GM15510 (cell line): ENCODE results near the gene GPR17.

Experiments
- POLR2A ChIP-seq: IDR thresholded peaks from 3 replicates; pipeline ENCODE4 v1.6.1; 2011; ENCODE audit warnings: borderline replicate concordance; ENCODE audit not compliant: insufficient read length; ENCODE audit errors: extremely low read depth

The GPR17 gene

GRCh38 chr2:127650041-127650784 lies 4.3 kb downstream of the GPR17 start:
- no peak for TF ChIP-seq POLR2A

DNA sequence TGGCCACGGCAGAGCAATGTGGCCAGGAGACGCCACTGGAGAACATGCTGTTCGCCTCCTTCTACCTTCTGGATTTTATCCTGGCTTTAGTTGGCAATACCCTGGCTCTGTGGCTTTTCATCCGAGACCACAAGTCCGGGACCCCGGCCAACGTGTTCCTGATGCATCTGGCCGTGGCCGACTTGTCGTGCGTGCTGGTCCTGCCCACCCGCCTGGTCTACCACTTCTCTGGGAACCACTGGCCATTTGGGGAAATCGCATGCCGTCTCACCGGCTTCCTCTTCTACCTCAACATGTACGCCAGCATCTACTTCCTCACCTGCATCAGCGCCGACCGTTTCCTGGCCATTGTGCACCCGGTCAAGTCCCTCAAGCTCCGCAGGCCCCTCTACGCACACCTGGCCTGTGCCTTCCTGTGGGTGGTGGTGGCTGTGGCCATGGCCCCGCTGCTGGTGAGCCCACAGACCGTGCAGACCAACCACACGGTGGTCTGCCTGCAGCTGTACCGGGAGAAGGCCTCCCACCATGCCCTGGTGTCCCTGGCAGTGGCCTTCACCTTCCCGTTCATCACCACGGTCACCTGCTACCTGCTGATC lies 4.9 kb downstream of the GPR17 start:
- no peak for TF ChIP-seq POLR2A

- TF ChIP-seq POLR2A, result no peak
Observed at GRCh38 chr2:127651381-127651809, 5.4 kb downstream of the GPR17 start.

DNA sequence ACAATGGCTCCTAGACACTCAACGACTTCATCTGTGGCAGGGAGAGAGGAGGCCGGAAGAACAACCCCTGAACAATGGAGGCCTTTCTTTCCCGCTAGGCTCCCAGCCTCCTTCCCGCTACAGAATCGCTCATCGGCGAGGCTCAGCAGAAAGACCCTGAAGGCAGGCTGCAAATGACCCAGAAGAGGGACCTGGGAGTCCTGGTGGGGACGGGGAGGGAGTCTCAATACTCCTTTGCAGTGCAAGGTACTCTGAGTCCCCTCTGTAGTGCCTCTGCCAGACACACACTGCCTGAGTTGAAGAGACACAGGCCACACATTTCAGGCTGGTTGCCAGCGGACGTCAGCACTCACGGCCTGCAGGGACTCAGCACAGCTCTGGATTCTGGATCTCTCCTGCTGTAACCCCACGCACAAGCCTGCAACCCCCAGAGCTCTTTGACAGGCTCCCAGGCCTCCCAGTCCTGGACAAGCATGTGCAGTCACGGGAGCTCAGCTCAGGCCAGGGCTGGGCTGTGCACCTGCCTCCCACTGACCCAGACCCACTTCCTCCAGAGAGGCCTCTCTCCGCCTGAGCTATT lies 6.1 kb downstream of the GPR17 start:
- no peak for TF ChIP-seq POLR2A

GRCh38 chr2:127652786-127653357 lies 6.9 kb downstream of the GPR17 start:
- no peak for TF ChIP-seq POLR2A

DNA sequence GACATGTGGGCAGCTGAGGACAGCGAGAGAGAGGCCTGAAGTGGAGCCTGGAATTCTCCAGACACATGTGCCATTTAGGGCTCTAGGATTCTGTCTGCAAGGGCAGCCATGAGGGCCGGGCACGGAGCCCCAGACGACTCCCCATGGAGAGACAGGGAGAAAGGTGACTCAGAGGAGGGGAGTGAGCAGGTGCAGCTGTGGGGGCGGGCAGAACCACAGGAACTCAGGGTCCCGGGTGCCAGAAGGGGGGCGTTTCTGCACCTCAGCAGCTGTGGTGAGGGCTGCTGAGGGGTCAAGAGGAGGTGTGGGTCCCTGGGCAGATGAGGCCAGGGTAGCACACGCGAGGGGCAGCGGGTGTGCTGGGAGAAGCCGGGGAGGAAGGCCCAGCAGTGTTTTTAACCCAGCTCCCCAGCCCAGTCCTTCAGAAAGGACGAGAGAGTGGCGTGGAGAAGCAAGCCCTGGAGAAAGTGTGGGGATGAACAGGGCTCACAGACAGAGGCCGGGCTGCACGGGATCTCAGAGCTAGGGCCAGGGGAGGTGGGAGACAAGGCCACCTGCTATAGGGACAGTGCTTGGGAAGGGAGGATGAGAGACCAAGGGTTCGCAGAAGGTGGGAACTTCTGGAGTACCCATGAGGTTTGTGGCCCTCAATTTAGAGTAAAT lies 7.6 kb downstream of the GPR17 start:
- TF ChIP-seq POLR2A, result no peak

GRCh38 chr2:127654084-127654837 lies 8.3 kb downstream of the GPR17 start:
- no peak for TF ChIP-seq POLR2A

- no peak for TF ChIP-seq POLR2A
Observed at GRCh38 chr2:127654838-127655175, 8.9 kb downstream of the GPR17 start.

GRCh38 chr2:127655209-127656073 lies 9.5 kb downstream of the GPR17 start:
- TF ChIP-seq POLR2A, result no peak

- TF ChIP-seq POLR2A, result no peak
Observed at GRCh38 chr2:127656569-127657231, 10.7 kb downstream of the GPR17 start.

- no peak for TF ChIP-seq POLR2A
Observed at GRCh38 chr2:127657232-127657595, 11.3 kb downstream of the GPR17 start.

DNA sequence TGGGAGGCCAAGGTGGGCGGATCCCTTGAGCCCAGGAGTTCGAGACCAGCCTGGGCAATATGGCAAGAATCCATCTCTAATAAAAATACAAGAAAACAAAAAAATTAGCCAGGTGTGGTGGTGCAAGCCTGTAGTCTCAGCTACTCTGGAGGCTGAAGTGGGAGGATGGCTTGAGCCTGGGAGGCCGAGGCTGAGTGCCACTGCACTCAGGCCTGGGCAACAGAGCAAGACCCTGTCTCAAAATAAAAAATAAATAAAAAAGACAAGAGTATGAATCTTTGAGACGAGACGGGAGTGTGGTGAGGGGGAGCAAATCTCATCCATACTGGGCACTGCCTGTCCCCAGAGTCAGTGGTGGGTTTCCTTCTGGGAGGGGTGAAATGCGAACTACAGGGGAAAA lies 12.2 kb downstream of the GPR17 start:
- no peak for TF ChIP-seq POLR2A
